GM18858 (cell line): Measurements from ENCODE around the gene RBPMS2.

Source experiments
- ATAC-seq: cut with Tn5 transposase; IDR thresholded peaks from one replicate; pipeline ENCODE4 v1.9.1; 2021; ENCODE audit not compliant: unreplicated experiment

The RBPMS2 gene

GRCh38 chr15:64783796-64784195, 8.4 kb upstream of the RBPMS2 start:
- ATAC-seq = no peak

- no peak for ATAC-seq
These were observed 7.4 kb upstream of the RBPMS2 start for GRCh38 chr15:64782751-64783150.

DNA sequence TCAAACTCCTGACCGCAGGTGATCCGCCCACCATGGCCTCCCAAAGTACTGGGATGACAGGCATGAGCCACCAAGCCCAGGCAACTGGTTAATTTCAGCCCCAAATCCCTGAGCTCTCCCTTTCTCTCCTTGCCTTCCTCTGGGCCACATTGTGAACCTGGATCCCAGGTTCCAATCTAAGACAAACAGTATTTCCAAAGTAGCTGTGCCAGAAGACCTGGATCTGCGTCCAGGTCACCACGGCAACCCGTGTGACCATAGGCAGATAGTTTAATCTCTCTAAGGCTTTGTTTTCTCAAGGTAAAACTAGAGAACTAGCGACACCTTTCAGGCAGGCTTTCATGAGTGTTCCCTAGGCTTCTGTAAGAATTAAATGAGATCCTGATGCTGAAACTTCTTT, 5.9 kb upstream of the RBPMS2 start:
- no peak for ATAC-seq

DNA sequence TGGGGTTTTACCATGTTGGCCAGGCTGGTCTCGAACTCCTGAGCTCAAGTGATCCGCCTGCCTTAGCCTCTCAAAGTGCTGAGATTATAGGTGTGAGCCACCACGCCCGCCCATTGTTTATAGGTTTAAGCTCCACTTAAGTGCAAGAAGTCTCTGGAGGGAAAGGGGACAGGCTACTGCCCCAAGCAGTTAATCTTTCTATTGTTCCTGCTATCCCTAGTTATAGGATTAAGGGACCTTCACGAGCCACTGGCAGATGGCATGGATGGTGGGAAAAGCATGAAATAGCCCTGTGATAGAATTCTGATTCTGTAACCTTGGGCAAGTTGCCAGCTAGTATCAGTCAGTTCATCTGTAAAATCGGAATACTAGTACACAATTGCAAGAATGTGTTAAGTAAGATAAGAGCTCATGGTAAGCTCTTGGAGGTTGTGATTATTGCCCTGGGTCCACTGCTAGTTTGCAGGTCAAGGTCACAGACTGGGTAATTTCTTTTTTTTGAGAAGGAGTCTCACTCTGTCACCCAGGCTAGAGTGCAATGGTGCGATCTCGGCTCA, 5.3 kb upstream of the RBPMS2 start:
- ATAC-seq = no peak

DNA sequence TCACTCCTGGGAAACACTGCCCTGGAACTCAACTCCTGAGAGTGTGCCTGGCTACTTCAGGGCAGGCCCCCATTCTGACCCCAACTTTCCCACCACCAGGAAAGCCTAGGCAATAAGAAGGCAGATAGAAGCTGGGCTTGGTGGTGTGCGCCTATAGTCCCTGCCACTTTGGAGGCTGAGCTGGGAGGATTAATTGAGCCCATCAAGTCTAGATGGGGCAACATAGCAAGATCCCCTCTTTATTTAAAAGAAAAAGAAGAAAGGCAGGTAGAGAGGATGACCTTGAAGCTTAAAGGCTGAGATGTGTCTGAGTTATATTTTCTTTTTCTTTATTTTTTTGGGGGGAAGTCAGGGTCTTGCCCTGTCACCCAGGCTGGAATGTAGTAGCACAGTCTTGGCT, 4.2 kb upstream of the RBPMS2 start:
- ATAC-seq = no peak

GRCh38 chr15:64779024-64779423, 3.6 kb upstream of the RBPMS2 start:
- ATAC-seq = no peak

GRCh38 chr15:64776402-64776786, 1.0 kb upstream of the RBPMS2 start:
- ATAC-seq = no peak

DNA sequence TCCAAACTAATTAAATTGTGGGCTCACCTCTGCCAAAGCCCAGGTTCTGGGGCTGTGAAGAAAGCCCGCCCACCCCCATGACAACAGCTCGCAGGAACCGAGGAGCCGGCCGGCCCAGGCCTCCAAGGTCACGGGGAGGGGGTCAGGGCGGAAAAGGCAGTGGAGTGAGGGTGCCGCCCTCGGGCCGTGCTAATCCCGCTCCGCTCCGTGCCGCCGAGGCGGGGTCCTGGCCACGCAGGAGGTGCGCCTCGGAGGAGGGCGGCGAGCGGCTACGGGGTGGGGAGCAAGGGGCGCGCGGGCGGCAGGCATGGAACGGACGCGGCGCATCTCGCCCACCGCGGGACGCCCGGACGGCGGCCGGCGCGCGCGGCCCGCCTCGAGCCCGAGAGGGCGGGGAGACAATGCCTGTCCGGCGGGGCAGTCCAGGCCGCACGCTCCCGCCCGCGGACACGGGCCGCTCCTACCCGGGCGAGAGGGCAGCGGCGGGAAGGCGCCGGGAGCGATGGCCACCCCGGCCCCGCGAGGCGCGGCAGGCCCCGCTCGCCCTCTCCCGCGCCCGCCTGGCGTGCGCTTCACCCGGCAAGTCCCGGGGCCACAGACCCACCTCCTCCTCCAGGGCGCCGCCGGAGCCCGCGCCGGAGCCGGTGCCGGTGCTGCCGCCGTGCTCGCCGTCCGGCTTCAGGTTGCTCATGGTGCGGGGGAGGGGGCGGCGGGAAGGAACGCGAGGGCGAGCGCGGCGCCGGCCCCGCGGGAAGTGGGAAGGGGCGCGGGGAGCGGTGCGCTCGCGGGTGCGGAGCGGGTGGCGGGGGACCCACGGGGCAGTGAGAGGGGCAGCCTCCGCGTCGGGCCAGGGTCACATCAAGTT, 528 bp downstream of the RBPMS2 start:
- no peak for ATAC-seq

DNA sequence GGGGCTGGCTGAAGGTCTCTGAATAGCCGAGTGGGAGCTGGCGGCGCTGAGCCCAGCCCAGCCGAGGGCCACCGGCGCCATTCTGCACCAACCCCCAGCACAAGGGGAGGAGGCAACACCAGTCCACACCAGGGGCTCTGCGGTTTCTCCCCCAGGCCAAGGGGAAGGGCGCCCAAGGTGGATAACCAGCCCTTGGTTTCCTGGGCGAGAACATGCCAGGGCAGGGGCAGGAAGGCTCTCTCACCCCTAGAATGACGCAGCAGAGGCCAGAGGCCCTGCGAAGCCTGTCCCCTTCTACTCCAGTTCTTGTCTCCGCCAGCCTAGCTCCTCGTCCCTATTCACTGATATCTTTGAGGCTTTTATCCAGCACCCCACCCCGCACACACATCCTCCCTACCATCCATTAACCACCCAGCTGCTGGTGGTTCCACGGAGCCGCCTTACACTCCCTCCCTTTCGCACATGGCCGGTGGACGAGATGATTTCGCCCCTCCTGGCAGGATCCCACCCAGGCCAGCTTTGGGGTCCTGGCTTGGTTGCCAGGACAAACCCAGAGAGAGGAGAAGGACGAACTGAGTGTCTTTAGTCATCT, 1.3 kb downstream of the RBPMS2 start:
- ATAC-seq = no peak

GRCh38 chr15:64773606-64774005, 1.8 kb downstream of the RBPMS2 start:
- ATAC-seq = no peak

DNA sequence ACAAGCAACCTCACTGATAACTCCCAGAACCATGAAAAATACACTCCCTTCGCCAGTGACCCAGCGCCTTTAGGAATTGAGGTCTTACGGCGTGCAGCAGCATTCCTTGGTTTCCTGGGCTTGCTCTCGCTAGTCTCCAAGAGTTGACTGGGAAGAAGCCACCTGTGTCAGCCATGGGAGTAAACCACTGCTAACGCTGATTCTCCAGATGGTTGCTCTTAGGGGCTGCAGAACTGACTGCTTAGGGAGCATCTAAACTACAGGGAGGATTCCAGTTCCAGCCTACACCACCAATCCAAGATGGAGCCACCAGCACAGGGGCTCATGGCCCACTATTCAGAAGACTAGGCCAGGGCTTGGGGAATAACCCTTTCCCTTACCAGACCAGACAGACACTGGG, 2.4 kb downstream of the RBPMS2 start:
- ATAC-seq = no peak

- ATAC-seq = no peak
These were observed 2.9 kb downstream of the RBPMS2 start for GRCh38 chr15:64772488-64772887.

GRCh38 chr15:64770626-64771025, 4.8 kb downstream of the RBPMS2 start:
- no peak for ATAC-seq

- no peak for ATAC-seq
These were observed 8.2 kb downstream of the RBPMS2 start for GRCh38 chr15:64767203-64767602.

- no peak for ATAC-seq
These were observed 9.3 kb downstream of the RBPMS2 start for GRCh38 chr15:64766058-64766457.

DNA sequence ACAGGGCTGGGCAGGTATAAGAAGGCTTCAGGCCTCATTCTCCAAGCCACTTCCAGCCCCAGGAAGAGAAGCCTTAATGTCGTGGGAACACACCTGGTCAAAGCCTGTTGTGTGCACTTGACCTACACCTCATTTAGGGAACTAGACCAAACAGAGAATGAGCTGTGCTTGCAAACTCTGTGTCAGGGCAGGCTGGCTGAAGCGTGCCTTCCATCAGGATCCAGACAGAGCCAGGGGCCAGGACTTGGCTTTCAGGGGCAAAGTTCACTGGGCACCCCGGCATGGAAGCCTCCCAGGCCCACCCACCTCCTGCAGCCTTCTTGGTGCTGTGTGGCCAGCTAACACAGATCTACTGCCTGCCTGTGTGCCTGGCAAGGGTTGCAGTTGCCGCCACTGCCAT, 11.5 kb downstream of the RBPMS2 start:
- ATAC-seq = no peak

DNA sequence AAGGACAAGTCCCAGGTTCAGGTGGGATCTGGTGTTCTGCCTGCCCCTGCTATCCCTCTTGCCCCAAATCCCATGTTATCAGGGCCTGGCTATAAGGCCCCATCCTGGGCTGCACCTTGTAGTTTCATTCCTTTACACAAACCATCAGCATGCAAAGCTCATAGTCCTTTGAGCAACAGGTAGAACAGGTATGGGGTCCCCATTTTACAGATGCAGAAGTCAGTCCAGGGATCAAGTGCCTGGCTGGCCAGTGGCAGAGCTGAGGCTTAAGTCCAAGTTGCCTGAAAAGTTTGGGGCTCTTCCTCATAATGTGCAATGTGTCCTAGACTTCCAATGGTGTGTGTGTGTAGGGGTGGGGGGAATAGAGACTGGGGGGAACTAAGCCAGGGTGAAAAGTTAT, 11.9 kb downstream of the RBPMS2 start:
- no peak for ATAC-seq

DNA sequence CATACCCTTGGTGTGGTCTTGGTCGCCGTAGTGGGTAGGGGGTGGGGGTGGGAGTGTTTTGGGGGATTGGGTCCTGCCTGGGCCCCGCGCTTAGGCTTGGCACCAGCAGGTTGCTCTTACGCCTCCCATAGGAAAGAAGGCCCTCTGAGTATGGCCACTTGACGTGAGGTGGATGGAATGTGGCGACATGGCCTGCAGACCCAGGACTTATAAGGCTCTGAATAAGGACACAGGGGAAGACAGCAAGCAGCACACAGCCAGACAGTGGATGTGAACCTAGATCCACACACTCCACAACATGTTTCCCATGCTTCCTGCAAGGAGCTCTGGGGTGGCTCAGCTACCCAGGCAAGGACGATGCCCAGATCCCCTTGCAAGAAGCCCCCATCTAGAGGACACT, 12.4 kb downstream of the RBPMS2 start:
- ATAC-seq = no peak

- no peak for ATAC-seq
These were observed 12.8 kb downstream of the RBPMS2 start for GRCh38 chr15:64762546-64762945.

DNA sequence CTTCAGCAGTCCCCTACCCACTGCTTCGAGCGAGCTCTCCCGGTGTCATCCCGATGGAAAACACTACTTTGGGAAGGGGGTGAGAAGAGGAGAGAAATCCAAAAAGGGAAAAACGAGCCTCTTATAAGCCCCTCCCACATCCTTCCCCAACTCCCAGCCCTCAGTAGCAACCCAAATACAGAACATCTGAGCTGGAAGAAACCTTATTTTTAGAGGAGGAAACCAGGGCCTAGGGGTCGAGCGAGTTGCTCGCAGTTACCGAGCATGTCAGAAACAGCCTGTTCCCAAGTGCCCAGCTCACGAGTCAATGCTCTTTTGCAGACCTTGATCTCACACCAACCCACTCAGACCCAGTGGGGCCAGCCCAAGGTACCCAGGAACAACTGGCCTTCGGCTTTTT, 14.2 kb downstream of the RBPMS2 start:
- no peak for ATAC-seq

- no peak for ATAC-seq
These were observed 15.3 kb downstream of the RBPMS2 start for GRCh38 chr15:64760056-64760455.

GRCh38 chr15:64755427-64755940, 19.9 kb downstream of the RBPMS2 start:
- ATAC-seq = no peak
